ENCODE measurements around the gene PRKG2. TPM values are rescaled to one million over a fixed set of nuclear protein-coding genes. Genes with fewer than 3 reads are reported as not detected.

Gene PRKG2
- total RNA-seq, 1 experiment from 2014 or later: 0.02 TPM

- peak; percentile 14 for DNase-seq (ENCODE audit: low spot score)
Observed at GRCh38 chr4:81040012-81040659, 174.9 kb downstream of the PRKG2 start.

- DNase-seq (ENCODE audit: low spot score): no peak
Observed at GRCh38 chr4:81039351-81039972, 175.6 kb downstream of the PRKG2 start.

- no peak for DNase-seq (ENCODE audit: low spot score)
Observed at GRCh38 chr4:81038636-81039350, 176.2 kb downstream of the PRKG2 start.

Other genes starting within 250 kb of the PRKG2 start
- gene BMP3, start 184.5 kb downstream of the PRKG2 start, total RNA-seq (2014; rRNA removed; shearing (Covaris generic)): not detected in 2 replicates

All from H4 (cell line).